ENCODE results near the gene SOHLH1. TPM values are rescaled to one million over a fixed set of nuclear protein-coding genes. Genes with fewer than 3 reads are reported as not detected.

The SOHLH1 gene
- total RNA-seq, 4 donors from 2014 or later = not detected

- no peak for TF ChIP-seq CTCF (IDR thresholded peaks at IDR 0.05)
- DNase-seq (ENCODE audit: low spot score) (no peak), ATAC-seq (ENCODE audit: low FRiP score) (no peak)
Measured at GRCh38 chr9:135661816-135662560, 37.3 kb downstream of the SOHLH1 start.

- no peak for ATAC-seq (ENCODE audit: low FRiP score)
- DNase-seq (ENCODE audit: low spot score) = no peak
- TF ChIP-seq CTCF (IDR thresholded peaks at IDR 0.05) = no peak
Measured at GRCh38 chr9:135660407-135660806, 38.9 kb downstream of the SOHLH1 start.

- ATAC-seq (ENCODE audit: low FRiP score) (no peak), DNase-seq (ENCODE audit: low spot score) (no peak)
- no peak for TF ChIP-seq CTCF (IDR thresholded peaks at IDR 0.05)
Measured at GRCh38 chr9:135659252-135659651, 40.0 kb downstream of the SOHLH1 start.

- ATAC-seq (ENCODE audit: low FRiP score) (no peak), DNase-seq (ENCODE audit: low spot score) (no peak)
- no peak for TF ChIP-seq CTCF (IDR thresholded peaks at IDR 0.05)
Measured at GRCh38 chr9:135657416-135657815, 41.9 kb downstream of the SOHLH1 start.

- no peak for TF ChIP-seq CTCF (IDR thresholded peaks at IDR 0.05)
- no peak for DNase-seq (ENCODE audit: low spot score)
- no peak for ATAC-seq (ENCODE audit: low FRiP score)
Measured at GRCh38 chr9:135655317-135655716, 44.0 kb downstream of the SOHLH1 start.

DNA sequence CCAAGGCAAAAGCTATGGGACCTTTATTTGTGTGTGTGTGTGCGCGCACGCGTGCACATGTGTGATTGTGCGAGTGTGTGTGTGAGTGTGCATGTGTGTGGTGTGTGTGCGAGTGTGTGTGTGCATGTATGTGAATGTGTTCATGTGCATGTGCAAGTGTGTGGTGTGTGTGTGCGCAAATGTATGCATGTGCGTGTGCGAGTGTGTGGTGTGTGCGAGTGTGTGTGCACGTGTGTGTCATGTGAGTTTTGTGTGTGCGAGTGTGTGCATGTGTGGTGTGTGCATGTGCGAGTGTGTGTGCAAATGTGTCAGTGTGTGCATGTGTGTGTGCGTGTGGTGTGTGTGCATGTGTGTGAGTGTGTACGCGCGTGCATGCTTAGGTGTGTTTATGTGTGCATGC lies 48.9 kb downstream of the SOHLH1 start:
- no peak for ATAC-seq (ENCODE audit: low FRiP score)
- TF ChIP-seq CTCF (IDR thresholded peaks at IDR 0.05) = no peak
- DNase-seq (ENCODE audit: low spot score) = no peak

DNA sequence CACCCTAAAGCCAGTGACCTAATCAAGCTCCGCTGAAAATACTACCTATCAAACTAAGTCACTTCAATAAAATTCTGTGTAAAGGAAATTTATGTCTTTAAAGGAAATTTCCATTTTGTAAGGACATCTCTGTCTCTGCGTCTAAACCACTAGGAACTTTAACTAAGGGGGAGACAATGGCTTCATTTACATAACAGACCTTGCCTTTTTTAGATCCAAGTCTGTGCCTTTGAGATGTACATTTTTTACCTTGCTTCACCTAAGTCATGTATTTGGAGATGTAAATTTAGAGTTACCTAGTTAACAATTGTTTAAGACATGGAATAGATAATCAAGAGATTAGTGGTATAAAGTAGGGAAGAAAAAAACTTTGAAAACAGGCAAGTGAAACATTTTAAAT lies 49.8 kb downstream of the SOHLH1 start:
- TF ChIP-seq CTCF (IDR thresholded peaks at IDR 0.05) = no peak
- DNase-seq (ENCODE audit: low spot score) = no peak
- ATAC-seq (ENCODE audit: low FRiP score) = no peak
